Gastrocnemius medialis (tissue), 4 donors: ENCODE results near the gene GALNT18.

Experiments used
- POLR2A ChIP-seq, 2 donors: fragments of 450-650 bp; IDR thresholded peaks; one replicate each; pipeline ENCODE4 v1.6.1; 2017; ENCODE audit warnings: antibody characterized with exemption in 2 of 2, mild to moderate bottlenecking in 2 of 2, moderate library complexity in 2 of 2
- TF ChIP-seq, protein P1 (sequence below), 5 experiments: fragments of 450-650 bp in 3 of 5; fragments of 200-600 bp in 2 of 5; sonication (generic) in 2 of 5; IDR thresholded peaks in 4 of 5; conservative IDR thresholded peaks in 1 of 5; 1 replicate in 4 of 5; 2 replicates in 1 of 5; pipeline ENCODE4 v1.5.1; 2016 to 2019; ENCODE audit warnings: antibody characterized with exemption in 5 of 5, mild to moderate bottlenecking in 3 of 5, moderate library complexity in 3 of 5

DNA sequence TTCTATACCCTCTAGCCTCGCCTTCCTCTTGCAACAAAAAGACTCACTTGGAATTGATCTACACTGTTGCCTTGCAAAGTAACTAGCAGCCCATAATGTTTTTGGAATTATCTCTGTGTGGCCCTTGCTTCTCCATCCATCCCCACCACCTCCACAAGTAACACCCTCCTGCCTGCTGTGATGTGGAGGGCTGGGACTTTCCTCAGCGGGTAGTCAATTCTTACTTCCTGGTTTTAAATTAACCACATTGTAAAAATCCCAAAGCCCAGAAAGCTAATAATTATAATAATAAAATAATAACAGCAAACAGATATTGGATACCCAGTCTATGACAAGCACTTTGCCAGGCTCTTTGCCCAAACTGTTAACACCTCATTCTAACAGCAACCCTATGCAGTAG, 40.8 kb upstream of the GALNT18 start:
- no peak for TF ChIP-seq POLR2A (IDR thresholded peaks at IDR 0.05)
- TF ChIP-seq, protein P1, sequence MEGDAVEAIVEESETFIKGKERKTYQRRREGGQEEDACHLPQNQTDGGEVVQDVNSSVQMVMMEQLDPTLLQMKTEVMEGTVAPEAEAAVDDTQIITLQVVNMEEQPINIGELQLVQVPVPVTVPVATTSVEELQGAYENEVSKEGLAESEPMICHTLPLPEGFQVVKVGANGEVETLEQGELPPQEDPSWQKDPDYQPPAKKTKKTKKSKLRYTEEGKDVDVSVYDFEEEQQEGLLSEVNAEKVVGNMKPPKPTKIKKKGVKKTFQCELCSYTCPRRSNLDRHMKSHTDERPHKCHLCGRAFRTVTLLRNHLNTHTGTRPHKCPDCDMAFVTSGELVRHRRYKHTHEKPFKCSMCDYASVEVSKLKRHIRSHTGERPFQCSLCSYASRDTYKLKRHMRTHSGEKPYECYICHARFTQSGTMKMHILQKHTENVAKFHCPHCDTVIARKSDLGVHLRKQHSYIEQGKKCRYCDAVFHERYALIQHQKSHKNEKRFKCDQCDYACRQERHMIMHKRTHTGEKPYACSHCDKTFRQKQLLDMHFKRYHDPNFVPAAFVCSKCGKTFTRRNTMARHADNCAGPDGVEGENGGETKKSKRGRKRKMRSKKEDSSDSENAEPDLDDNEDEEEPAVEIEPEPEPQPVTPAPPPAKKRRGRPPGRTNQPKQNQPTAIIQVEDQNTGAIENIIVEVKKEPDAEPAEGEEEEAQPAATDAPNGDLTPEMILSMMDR (IDR thresholded peaks at IDR 0.05 in 4 of 5, conservative IDR thresholded peaks at IDR 0.05 in 1 of 5): no peak
